Heart left ventricle (tissue), 13 donors: ENCODE results near the gene SNX30.

Experiments used
- CTCF ChIP-seq, 12 donors: fragments of 200-600 bp; sonication (generic) in 4 of 12; IDR thresholded peaks; one replicate each; pipeline versions ENCODE4 v1.5.0 to v1.8.0; 2018 to 2022; ENCODE audit warnings: antibody characterized with exemption in 12 of 12, mild to moderate bottlenecking in 5 of 12
- POLR2A ChIP-seq, 2 donors: fragments of 450-650 bp; IDR thresholded peaks; one replicate each; pipeline ENCODE4 v1.6.1; 2017; ENCODE audit warnings: antibody characterized with exemption in 2 of 2, mild to moderate bottlenecking in 2 of 2, moderate library complexity in 2 of 2
- donor health status: ischemic (EF 13 %, LVEDD 7.1; RV severe dilation, severe dysfunction).
- donor health status: DM: no; HTN: yes; CAD: no.
- donor health status: DM: no; HTN: no; CAD: no.
- donor health status: ischemic (EF 25% LVEDD 6.9; RV normal size, moderate dysfunction).
- donor health status: ischemic (EF 25% LVEDD 5.7; RV mildly dilated, moderate dysfunction).
- donor health status: ischemic (EF 35%, LVEDD 5.7; RV mildly dilated, moderate dysfunction).
- donor health status: nonischemic (EF 11% LVEDD 7.7; RV severe dilation, severe dysfunction).
- donor health status: DM: yes; HTN: yes; CAD: no.
- donor health status: PGD.
- donor health status: ischemic (EF 29% LVEDD 5.4; RV normal size, mild dysfunction).
- donor health status: nonischemic (EF 23%, LVEDD 6.1; RV moderate dilation, normal function).

- TF ChIP-seq CTCF (IDR thresholded peaks at IDR 0.05) (no peak), POLR2A (IDR thresholded peaks at IDR 0.05) (no peak)
Observed at GRCh38 chr9:112796485-112796884, 45.9 kb downstream of the SNX30 start.
